Central memory CD4-positive, alpha-beta T cell (primary cell): ENCODE results near the gene UNC80.

Experiments
- DNase-seq: peaks from one replicate; pipeline ENCODE4 v3.0.0; 2022

The UNC80 gene

DNA sequence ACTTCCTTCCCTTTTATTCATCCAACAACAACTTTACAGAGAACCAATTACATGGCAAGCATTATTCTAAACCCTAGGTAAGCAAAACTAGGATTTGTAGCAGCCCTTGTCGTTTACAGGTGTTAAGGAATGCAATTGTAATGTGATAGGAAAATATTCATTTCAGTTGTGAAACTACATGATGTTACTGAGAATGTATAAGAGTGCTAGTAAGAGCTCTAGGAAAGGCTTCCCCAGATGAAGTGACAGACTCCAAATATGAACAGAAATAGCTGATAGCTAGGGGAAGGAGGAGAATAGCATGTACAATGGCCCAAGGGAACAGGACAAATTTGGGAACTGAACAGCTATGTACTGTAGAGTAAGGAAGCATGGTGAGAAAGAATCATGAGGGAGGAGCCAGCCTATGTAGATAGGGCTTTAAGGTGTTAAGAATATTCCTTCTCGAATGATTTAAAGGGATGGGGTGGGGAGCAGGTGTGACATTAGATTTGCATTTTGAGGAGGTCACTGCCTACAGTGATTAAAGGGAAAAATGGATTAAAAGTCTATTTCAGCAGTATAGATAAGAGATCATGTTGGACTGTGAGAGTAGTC is 262.6 kb downstream of the UNC80 start:
- DNase-seq, result no peak

DNA sequence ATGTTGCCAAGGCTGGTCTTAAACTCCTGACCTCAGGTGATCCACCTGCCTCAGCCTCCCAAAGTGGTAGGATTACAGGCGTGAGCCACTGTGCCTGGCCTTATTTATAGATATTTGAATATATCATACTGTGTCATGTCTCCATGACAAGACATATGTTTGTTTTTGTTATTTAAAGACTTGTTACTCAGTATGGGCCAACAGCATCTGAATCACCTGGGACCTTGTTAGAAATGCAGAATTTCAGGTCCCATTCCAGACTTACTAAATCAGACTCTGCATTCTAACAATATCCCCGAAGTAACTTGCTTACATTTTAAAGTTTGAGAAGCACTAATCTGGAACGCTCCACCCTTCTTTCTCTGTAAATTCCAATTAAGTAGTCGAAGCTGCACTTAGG is 264.0 kb downstream of the UNC80 start:
- no peak for DNase-seq

DNA sequence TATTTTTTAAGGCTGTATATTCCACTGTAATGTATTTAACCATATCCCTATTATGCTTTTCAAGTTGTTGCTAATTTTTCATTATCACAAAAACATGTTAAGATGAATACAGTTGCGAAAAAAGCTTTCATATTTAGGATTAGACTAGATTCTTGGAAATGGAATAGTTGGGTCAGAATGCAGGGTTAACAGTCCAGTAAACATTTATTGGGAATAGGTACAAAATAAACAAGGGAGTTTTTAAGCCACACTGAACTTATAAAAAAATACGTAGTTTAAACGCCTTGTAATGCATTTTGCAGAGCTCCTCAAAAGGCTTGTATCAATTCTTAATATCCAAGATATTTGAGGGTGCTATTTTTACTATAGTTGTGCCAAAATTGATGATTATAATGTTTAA is 266.4 kb downstream of the UNC80 start:
- DNase-seq, result no peak

DNA sequence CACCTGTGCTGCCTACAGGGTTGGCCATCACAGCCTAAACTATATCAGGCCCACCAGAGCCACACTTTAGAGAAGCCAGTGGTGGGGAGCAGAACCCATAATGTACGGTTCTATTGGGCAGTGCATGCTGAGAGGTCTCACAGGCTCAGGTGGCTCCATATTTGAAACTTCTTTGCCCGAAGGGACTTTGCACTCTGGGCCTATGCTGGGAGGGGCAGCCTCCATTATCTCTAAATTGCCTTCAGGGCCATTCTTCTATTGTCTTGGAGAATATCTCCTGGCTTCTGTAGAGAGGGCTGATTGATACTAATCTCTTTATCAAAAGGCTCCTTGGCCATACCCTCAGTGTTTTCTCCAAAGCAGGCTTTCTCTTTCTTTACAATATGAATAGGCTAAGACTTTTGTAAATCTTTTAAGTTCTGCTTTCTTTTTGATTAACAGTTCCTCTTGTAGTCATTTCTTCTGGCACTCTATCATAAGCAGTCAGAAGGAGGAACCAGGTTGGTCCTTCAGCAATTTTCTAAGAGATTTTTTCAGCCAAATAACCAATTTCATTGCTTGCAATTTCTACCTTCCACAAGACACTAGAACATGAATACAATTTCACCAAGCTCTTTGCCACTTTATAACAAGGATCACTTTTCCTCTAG is 275.3 kb downstream of the UNC80 start:
- no peak for DNase-seq
